Measurements from ENCODE around the gene SDC3. TPM values are rescaled to one million over a fixed set of nuclear protein-coding genes. Genes with fewer than 3 reads are reported as not detected.
A peak's percentile ranks its signal among the peaks of the same experiment; 100 is the strongest.
"Not testable (repeated sequence)": the region's sequence is repeated elsewhere in the genome, so short reads cannot be mapped to it uniquely, and the experiment has no call there.

SDC3 gene
- total RNA-seq, 1 donor from 2014 or later, result 23.0 TPM

DNA sequence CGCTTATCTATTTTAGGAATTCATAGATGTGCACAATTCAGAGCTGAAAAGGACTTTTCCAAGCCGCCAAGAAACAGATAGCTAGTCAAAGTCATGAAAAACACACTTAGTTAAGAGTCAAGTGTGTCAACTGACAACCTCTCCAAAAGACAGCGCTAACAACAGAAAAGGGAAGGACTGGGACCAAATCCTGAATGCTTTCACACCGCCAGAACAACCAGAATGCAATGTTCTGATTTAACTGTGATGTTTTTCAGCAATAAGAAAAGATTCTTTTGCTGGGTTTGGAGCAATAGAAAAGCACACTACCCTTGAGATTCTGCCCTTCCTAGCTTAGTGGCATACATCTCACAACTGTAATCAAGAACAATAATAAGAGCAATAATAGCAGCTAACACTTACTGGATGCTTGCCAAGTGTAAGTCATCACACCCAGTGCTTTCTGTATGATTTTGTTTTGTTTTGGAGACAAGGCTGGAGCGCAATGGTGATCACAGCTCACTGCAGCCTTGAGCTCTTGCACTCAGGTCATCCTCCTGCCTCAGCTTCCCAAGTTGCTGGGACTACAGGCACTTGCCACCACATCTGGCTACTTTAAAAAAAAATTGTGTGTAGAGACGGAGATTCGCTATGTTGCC lies 33.9 kb upstream of the SDC3 start:
- no peak overlapping the region for H3K27ac ChIP-seq
- Mint-ChIP-seq H3K27ac (no peak overlapping the region), H3K36me3 (peaks cover 40% of the 10 kb centered on the region), H3K27me3 (ENCODE audit: insufficient read depth, low read depth) (peaks cover 2% of the 10 kb centered on the region), H3K4me1 (no peaks in the 10 kb centered on the region), H3K9me3 (no peaks in the 10 kb centered on the region), H3K4me3 (no peak overlapping the region)
- H3K4me1 ChIP-seq, result no peaks in the 10 kb centered on the region
- no peak overlapping the region for H3K4me3 ChIP-seq
- H3K27me3 ChIP-seq, result no peaks in the 10 kb centered on the region
- no peaks in the 10 kb centered on the region for H3K9me3 ChIP-seq (ENCODE audit: low read depth)
- peaks cover 84% of the 10 kb centered on the region for H4K20me1 ChIP-seq (ENCODE audit: low read depth)
- H3K36me3 ChIP-seq, result peaks cover 47% of the 10 kb centered on the region
- H3F3A ChIP-seq (ENCODE audit: low read depth), result peaks cover 45% of the 10 kb centered on the region
- DNase-seq (ENCODE audit: low spot score), result no peak
- no peak overlapping the region for H3K4me2 ChIP-seq
- H2AFZ ChIP-seq (replicated peaks), result no peak overlapping the region
- no peak for TF ChIP-seq EZH2 (IDR thresholded peaks at IDR 0.05)
- no peak for TF ChIP-seq EZH2phosphoT487 (IDR thresholded peaks at IDR 0.05)
- TF ChIP-seq, protein P1, sequence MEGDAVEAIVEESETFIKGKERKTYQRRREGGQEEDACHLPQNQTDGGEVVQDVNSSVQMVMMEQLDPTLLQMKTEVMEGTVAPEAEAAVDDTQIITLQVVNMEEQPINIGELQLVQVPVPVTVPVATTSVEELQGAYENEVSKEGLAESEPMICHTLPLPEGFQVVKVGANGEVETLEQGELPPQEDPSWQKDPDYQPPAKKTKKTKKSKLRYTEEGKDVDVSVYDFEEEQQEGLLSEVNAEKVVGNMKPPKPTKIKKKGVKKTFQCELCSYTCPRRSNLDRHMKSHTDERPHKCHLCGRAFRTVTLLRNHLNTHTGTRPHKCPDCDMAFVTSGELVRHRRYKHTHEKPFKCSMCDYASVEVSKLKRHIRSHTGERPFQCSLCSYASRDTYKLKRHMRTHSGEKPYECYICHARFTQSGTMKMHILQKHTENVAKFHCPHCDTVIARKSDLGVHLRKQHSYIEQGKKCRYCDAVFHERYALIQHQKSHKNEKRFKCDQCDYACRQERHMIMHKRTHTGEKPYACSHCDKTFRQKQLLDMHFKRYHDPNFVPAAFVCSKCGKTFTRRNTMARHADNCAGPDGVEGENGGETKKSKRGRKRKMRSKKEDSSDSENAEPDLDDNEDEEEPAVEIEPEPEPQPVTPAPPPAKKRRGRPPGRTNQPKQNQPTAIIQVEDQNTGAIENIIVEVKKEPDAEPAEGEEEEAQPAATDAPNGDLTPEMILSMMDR (IDR thresholded peaks at IDR 0.05), result no peak
- H3K9ac ChIP-seq, result no peak overlapping the region
- peaks cover 81% of the 10 kb centered on the region for H3K79me2 ChIP-seq (ENCODE audit: low read depth)

DNA sequence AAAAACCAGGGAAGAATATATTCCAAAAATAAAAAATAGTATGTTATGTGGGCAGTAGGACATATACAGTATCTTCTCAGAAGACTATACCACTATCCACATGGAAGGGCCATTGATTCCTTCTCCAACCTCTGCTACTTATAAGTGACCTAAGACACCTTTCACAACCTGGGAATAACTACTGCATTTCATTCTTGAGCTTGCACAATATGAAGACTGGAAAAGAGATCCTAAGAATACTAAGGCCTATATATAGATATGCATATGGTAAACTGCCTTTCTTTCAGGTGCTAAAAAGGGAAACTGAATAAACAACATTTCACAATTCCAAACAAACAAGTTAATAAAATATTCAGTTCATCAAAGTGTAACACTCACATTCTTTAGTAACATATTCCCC lies 32.0 kb upstream of the SDC3 start:
- no peak overlapping the region for H3K4me2 ChIP-seq
- H3K4me1 ChIP-seq, result no peaks in the 10 kb centered on the region
- no peak for DNase-seq (ENCODE audit: low spot score)
- no peak overlapping the region for H3K4me3 ChIP-seq
- peaks cover 43% of the 10 kb centered on the region for H3K36me3 ChIP-seq
- no peak overlapping the region for H2AFZ ChIP-seq (replicated peaks)
- no peaks in the 10 kb centered on the region for H3K9me3 ChIP-seq (ENCODE audit: low read depth)
- no peak overlapping the region for H3K9ac ChIP-seq
- no peak overlapping the region for H3K27ac Mint-ChIP-seq
- peaks cover 49% of the 10 kb centered on the region for H3F3A ChIP-seq (ENCODE audit: low read depth)
- TF ChIP-seq EZH2 (IDR thresholded peaks at IDR 0.05), result no peak
- TF ChIP-seq, protein P1 (IDR thresholded peaks at IDR 0.05), result no peak
- TF ChIP-seq EZH2phosphoT487 (IDR thresholded peaks at IDR 0.05), result no peak
- no peaks in the 10 kb centered on the region for H3K27me3 ChIP-seq
- peaks cover 49% of the 10 kb centered on the region for H3K36me3 Mint-ChIP-seq
- H3K4me1 Mint-ChIP-seq, result peaks cover 11% of the 10 kb centered on the region
- peaks cover 64% of the 10 kb centered on the region for H3K79me2 ChIP-seq (ENCODE audit: low read depth)
- H3K9me3 Mint-ChIP-seq, result no peaks in the 10 kb centered on the region
- peaks cover 6% of the 10 kb centered on the region for H3K27me3 Mint-ChIP-seq (ENCODE audit: insufficient read depth, low read depth)
- peak overlapping the region; percentile 18 for H3K27ac ChIP-seq
- no peak overlapping the region for H3K4me3 Mint-ChIP-seq
- H4K20me1 ChIP-seq (ENCODE audit: low read depth), result peaks cover 81% of the 10 kb centered on the region

DNA sequence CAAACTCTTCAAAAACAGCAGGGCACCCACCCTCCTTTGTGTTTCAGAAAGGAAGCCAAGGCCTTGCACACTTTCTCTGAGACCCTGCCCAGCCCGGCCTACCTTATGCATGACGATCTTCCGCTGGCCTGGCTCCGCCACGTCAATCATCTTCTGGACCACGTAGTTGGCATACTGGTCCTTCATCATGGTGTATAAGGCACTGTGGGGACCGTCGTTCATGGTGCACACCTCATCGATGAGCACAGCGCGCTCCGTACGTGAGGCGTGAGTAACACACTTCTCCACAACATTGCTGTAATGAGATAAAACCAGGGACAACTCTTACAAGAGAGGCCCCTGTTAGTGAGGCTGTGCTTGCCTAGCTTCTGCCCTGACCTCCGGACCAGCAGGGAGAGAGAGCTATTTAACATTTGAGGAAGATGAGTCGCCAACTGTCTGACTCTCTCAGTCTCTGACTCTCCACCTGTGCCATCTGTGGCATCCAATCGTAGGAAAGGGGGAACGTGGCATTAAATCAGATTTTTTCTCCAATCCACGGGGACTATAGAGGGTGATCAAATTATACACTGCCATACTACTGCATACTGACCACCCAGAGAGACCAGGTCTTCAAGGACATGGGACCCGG lies 28.1 kb upstream of the SDC3 start:
- H4K20me1 ChIP-seq (ENCODE audit: low read depth), result peaks cover 82% of the 10 kb centered on the region
- H3K4me3 ChIP-seq, result no peak overlapping the region
- peaks cover 62% of the 10 kb centered on the region for H3F3A ChIP-seq (ENCODE audit: low read depth)
- TF ChIP-seq EZH2 (IDR thresholded peaks at IDR 0.05) (no peak), EZH2phosphoT487 (IDR thresholded peaks at IDR 0.05) (no peak)
- TF ChIP-seq, protein P1 (IDR thresholded peaks at IDR 0.05), result no peak
- DNase-seq (ENCODE audit: low spot score), result no peak
- no peaks in the 10 kb centered on the region for H3K9me3 Mint-ChIP-seq
- H3K79me2 ChIP-seq (ENCODE audit: low read depth), result peaks cover 35% of the 10 kb centered on the region
- peaks cover 27% of the 10 kb centered on the region for H3K4me1 Mint-ChIP-seq
- no peaks in the 10 kb centered on the region for H3K4me1 ChIP-seq
- H3K36me3 ChIP-seq, result peaks cover 29% of the 10 kb centered on the region
- no peak overlapping the region for H3K4me2 ChIP-seq
- H3K27me3 Mint-ChIP-seq (ENCODE audit: insufficient read depth, low read depth), result peaks cover 8% of the 10 kb centered on the region
- no peak overlapping the region for H3K27ac ChIP-seq
- no peaks in the 10 kb centered on the region for H3K27me3 ChIP-seq
- no peak overlapping the region for H3K9ac ChIP-seq
- H3K4me3 Mint-ChIP-seq, result peak overlapping the region; percentile 46
- peak overlapping the region; percentile 29 for H3K27ac Mint-ChIP-seq
- peaks cover 49% of the 10 kb centered on the region for H3K36me3 Mint-ChIP-seq
- H3K9me3 ChIP-seq (ENCODE audit: low read depth), result no peaks in the 10 kb centered on the region
- H2AFZ ChIP-seq (replicated peaks), result no peak overlapping the region

DNA sequence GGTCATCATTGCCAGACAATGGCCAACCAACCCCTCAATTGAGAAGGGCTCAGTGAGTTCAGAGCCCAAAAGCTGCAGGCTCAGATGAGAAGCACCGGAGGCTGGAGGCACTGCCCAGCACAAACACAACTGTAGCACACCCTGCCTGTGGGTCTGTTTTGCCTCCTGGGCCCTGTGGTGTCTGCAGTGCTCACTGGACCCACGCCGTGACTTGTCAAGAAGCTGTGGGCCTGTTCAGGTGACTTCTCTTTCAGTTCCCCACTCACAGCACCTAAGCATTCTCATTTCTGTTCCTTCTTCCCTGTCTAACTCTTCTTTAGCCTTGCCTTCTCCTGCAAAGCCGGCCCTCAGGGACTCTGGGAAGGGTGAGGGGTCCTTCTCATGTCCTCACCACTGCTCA lies 27.2 kb upstream of the SDC3 start:
- H3K9ac ChIP-seq; H3K9me3 ChIP-seq (ENCODE audit: low read depth); H3K27me3 ChIP-seq; DNase-seq (ENCODE audit: low spot score); H3K27ac ChIP-seq; H3K4me1 ChIP-seq; H3K27me3 Mint-ChIP-seq (ENCODE audit: insufficient read depth, low read depth); H3K4me2 ChIP-seq; H2AFZ ChIP-seq (replicated peaks); H3K4me3 Mint-ChIP-seq; H3K4me3 ChIP-seq; H3K9me3 Mint-ChIP-seq; H3K27ac Mint-ChIP-seq: not testable (repeated sequence)
- Histone ChIP-seq H3K36me3 (peaks cover 20% of the 10 kb centered on the region), H4K20me1 (ENCODE audit: low read depth) (peaks cover 83% of the 10 kb centered on the region), H3F3A (ENCODE audit: low read depth) (peaks cover 66% of the 10 kb centered on the region), H3K79me2 (ENCODE audit: low read depth) (peaks cover 27% of the 10 kb centered on the region)
- H3K36me3 Mint-ChIP-seq, result peaks cover 49% of the 10 kb centered on the region
- peaks cover 27% of the 10 kb centered on the region for H3K4me1 Mint-ChIP-seq

Measured in neural progenitor cell (in vitro differentiated cells).